Muscle layer of duodenum (tissue), 2 donors: ENCODE results near the gene ZNF341.

ENCODE experiments used
- H3K27ac ChIP-seq: one replicate; pipeline ENCODE4 v1.7.0; 2013; ENCODE audit warnings: mild to moderate bottlenecking, low read length
- H3K27me3 ChIP-seq: one replicate; pipeline ENCODE4 v1.7.0; 2013; ENCODE audit warnings: low read depth, mild to moderate bottlenecking, control low read depth, low read length
- H3K36me3 ChIP-seq, 2 donors: one replicate each; pipeline ENCODE4 v1.7.0; 2013; ENCODE audit warnings: low read length in 2 of 2, control low read depth in 1 of 2, mild to moderate bottlenecking in 1 of 2; ENCODE audit not compliant: insufficient read depth in 2 of 2, control insufficient read depth in 1 of 2
- H3K4me1 ChIP-seq, 2 donors: one replicate each; pipeline ENCODE4 v1.7.0; 2013; ENCODE audit warnings: low read length in 2 of 2, mild to moderate bottlenecking in 2 of 2, control low read depth in 1 of 2, moderate library complexity in 1 of 2; ENCODE audit not compliant: insufficient read depth in 2 of 2, control insufficient read depth in 1 of 2
- H3K4me3 ChIP-seq, 2 donors: one replicate each; pipeline ENCODE4 v1.7.0; 2013; ENCODE audit warnings: low read length in 2 of 2, low read depth in 1 of 2, mild to moderate bottlenecking in 1 of 2
- H3K9me3 ChIP-seq, 2 donors: one replicate each; pipeline ENCODE4 v1.7.0; 2013; ENCODE audit warnings: low read length in 2 of 2, control low read depth in 1 of 2, mild to moderate bottlenecking in 1 of 2; ENCODE audit not compliant: control insufficient read depth in 1 of 2
- donor health status: healthy.

Gene ZNF341

DNA sequence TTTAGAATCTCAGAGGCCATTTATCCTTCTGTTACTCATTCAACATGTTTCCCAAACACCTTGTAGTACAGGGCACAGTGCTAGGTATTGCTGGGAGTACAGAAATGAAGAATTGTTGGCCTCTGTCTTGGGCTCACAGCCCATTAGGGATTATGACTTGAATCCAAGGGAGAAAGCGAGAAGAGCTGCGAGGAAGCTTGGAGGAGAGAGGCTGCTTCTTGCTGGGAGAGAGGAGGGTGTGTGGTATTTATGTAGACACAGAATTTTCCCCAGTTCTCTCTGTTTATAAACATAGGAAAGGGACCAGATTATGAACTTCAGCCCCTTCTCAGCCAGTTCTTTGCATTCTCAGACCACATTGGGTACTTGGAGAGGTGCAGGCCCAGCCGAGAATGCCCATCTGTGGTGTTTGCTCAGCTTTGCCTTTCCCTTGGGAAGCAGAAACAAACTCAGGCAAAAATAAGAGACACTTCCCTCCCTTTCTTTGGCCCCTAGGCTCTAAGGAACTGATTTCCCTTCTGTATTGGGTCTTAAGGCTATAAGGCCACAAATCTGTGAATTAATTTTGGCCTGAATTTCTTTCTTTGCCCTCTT is 97.3 kb downstream of the ZNF341 start:
- no peak overlapping the region for H3K4me3 ChIP-seq
- H3K36me3 ChIP-seq, result no peaks in the 10 kb centered on the region
- H3K27me3 ChIP-seq, result no peaks in the 10 kb centered on the region
- peaks cover 47 to 82% of the 10 kb centered on the region in 2 donors for H3K4me1 ChIP-seq
- H3K9me3 ChIP-seq, result no peaks in the 10 kb centered on the region
- no peak overlapping the region for H3K27ac ChIP-seq

DNA sequence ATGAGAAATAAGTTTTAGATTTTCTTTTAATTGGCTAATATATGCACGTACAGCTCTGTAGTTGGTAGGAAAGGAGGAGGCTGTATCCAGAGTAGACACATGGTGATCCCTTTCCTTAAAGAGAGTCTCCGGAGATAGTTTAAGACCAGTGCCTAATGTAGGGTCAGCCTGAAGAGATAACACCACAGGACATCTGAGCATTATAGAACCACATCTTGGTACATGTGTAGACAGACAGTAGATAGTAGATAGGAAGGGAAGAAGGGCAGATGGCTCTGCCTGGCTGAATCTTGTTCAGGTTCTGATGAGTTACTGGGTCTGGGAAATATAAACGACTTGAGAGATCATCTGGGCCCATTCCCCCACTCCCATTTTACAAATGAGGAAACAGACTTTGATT is 97.8 kb downstream of the ZNF341 start:
- Histone ChIP-seq H3K27me3 (no peaks in the 10 kb centered on the region), H3K36me3 (no peaks in the 10 kb centered on the region), H3K9me3 (no peaks in the 10 kb centered on the region), H3K4me3 (no peak overlapping the region), H3K27ac (no peak overlapping the region), H3K4me1 (peaks cover 42 to 82% of the 10 kb centered on the region in 2 donors)

DNA sequence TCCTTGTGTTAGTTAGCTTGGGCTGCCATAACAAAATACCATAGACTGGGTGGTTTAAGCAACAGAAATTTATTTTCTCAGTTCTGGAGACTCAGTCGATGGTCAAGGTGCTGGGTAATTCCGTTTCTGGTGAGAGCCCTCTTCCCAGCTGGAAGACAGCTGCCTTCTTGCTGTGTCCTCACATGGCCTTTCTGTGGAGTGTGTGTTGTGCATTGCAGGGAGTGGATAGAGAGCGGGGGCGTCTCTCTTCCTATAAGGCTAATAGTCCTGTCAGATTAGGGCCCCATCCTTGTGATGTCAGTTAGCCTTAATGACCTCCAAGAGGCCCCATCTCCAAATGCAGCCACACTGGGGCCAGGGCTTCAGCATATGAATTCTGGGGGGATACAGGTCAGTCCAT is 98.6 kb downstream of the ZNF341 start:
- Histone ChIP-seq H3K9me3 (no peaks in the 10 kb centered on the region), H3K4me3 (no peak overlapping the region), H3K27ac (no peak overlapping the region), H3K27me3 (no peaks in the 10 kb centered on the region), H3K4me1 (peaks cover 42 to 85% of the 10 kb centered on the region in 2 donors), H3K36me3 (no peaks in the 10 kb centered on the region)

DNA sequence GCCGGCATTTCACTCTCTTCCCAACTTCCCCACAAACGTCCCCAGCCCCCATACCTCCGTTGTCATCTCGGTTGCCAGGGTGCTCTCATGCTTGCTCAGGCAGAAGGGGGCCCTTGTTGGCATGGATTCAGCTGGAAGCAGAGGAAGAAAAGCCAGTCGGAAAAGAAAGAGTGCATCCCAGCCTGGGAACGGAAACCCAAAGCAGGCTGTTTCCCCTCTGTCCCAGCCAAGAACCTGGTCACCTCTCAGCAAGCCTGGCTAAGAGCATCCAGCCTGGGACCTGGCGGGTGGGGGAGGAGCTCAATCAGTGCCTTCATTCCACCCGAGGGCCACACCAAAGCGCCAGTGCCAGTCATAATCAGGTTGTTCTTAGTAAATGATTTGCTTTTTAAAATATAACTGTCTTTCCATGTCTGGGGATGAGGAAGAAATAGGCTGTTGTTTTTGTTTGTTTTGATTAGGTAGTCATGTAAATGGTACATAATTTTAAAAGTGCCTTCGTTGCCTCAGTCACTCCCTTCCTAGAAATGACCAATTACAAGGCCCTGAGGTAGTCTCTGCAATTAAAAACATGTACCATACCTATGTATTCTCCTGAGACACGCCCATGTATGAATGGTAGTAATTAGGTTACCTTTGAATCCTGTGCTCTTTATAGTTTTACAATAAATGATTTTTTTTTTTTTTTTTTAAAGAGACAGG is 100.5 kb downstream of the ZNF341 start:
- H3K27me3 ChIP-seq, result no peaks in the 10 kb centered on the region
- no peak overlapping the region for H3K4me3 ChIP-seq
- H3K36me3 ChIP-seq, result no peaks in the 10 kb centered on the region
- no peaks in the 10 kb centered on the region for H3K9me3 ChIP-seq
- H3K27ac ChIP-seq, result peak overlapping the region; percentile 14
- peaks cover 39 to 79% of the 10 kb centered on the region in 2 donors for H3K4me1 ChIP-seq

DNA sequence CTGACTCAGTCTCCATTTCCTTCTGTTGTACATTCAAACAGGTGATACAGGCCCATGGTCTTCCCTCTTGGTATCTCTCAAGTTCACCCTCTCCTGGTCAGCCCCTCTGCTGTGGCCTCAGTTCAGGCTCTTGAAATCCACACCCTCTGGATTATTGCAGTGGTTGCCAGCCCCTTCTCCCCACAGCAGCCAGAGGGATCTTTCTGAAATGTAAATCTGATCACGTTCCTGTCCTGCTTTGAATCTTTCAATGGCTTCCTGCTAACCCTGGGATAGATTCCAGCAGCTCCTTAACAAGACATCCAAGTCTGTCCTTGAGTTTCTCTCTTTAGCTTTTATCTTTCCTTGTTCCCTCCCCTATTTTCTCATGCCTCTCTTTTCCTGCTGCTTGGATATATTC is 101.5 kb downstream of the ZNF341 start:
- H3K9me3 ChIP-seq, result no peaks in the 10 kb centered on the region
- peak overlapping the region; percentile 30 for H3K27ac ChIP-seq
- H3K27me3 ChIP-seq, result no peaks in the 10 kb centered on the region
- peaks cover 35 to 78% of the 10 kb centered on the region in 2 donors for H3K4me1 ChIP-seq
- H3K36me3 ChIP-seq, result no peaks in the 10 kb centered on the region
- no peak overlapping the region for H3K4me3 ChIP-seq

DNA sequence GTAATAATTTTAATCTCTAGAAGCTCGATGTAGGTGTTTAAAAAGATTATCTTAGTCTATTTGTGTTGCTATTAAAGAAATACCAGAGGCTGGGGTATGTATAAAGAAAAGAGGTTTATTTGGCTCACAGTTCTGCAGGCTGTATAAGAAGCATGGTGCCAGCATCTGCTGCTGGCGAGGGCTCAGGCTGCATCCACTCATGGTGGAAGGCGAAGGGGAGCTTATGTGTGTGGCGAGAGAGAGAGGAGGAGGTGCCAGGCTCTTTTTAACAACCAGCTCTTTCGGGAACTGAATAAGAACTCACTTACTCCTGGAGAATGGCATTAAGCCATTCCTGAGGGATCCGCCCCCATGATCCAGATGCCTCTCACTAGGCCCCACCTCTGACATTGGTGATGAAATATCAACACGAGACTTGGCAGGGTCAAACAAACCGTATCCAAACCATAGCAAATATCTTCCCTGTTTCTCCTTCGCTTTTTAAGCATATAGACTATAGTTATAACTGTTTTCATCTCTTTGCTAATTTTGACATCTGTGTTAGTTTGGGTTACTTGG is 103.9 kb downstream of the ZNF341 start:
- H3K27ac ChIP-seq, result no peak overlapping the region
- H3K27me3 ChIP-seq, result no peaks in the 10 kb centered on the region
- H3K4me1 ChIP-seq, result peaks cover 43 to 78% of the 10 kb centered on the region in 2 donors
- no peak overlapping the region for H3K4me3 ChIP-seq
- H3K36me3 ChIP-seq, result no peaks in the 10 kb centered on the region
- H3K9me3 ChIP-seq, result no peaks in the 10 kb centered on the region

DNA sequence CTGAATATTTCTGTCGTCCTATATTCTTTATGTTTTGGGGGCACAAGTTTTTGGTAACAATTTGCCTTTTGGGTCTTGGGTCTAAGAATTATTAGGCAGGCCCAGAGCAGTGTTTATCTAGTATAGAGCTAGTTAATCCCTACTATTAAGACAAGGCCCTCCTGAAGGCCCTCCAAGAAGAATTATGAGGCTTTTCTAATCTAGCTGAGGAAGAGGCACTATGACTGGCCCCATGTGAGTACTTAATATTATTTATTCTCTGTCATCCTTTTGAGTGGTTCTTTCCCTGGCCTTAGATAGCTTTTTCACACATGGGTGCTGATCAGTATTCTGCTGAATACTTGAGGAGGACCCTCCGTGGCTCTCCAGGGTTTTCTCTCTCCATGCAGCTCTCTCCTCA is 104.5 kb downstream of the ZNF341 start:
- peaks cover 49 to 81% of the 10 kb centered on the region in 2 donors for H3K4me1 ChIP-seq
- H3K9me3 ChIP-seq, result no peaks in the 10 kb centered on the region
- no peak overlapping the region for H3K4me3 ChIP-seq
- H3K27me3 ChIP-seq, result no peaks in the 10 kb centered on the region
- H3K27ac ChIP-seq, result no peak overlapping the region
- H3K36me3 ChIP-seq, result no peaks in the 10 kb centered on the region

DNA sequence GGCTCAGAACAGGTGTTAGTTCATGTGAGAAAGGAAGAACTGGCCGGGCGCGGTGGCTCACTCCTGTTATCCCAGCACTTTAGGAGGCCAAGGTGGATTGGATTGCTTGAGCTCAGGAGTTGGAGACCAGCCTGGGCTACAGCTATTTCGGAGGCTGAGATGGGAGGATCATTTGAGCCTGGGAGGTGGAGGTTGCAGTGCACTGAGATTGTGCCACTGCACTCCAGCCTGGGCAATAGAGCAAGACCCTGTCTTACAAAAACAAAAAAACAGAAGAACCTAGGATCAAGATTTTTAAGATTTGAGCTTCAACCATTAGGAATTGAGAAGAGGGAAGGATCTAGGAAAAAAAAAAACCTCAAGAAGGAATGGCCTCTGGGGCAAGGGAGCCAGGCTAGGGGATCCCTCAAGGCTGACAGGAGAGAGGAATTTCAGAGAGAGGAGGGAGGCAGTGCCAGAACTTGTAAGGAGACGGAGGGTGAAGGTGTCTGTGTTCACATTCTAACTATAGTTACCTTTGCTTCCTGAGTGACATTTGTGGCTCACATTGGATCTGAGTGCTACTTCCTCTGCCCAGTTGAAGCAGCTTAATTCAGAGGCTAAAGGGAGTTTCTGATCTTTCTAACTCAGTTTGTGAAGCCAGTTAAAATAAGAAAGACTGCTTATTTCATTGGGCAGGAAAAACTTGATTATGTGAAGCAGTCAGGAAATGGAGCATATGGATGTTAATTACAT is 105.5 kb downstream of the ZNF341 start:
- Histone ChIP-seq H3K4me1 (peaks cover 50 to 81% of the 10 kb centered on the region in 2 donors), H3K36me3 (no peaks in the 10 kb centered on the region), H3K4me3 (no peak overlapping the region), H3K9me3 (no peaks in the 10 kb centered on the region), H3K27ac (no peak overlapping the region), H3K27me3 (no peaks in the 10 kb centered on the region)

DNA sequence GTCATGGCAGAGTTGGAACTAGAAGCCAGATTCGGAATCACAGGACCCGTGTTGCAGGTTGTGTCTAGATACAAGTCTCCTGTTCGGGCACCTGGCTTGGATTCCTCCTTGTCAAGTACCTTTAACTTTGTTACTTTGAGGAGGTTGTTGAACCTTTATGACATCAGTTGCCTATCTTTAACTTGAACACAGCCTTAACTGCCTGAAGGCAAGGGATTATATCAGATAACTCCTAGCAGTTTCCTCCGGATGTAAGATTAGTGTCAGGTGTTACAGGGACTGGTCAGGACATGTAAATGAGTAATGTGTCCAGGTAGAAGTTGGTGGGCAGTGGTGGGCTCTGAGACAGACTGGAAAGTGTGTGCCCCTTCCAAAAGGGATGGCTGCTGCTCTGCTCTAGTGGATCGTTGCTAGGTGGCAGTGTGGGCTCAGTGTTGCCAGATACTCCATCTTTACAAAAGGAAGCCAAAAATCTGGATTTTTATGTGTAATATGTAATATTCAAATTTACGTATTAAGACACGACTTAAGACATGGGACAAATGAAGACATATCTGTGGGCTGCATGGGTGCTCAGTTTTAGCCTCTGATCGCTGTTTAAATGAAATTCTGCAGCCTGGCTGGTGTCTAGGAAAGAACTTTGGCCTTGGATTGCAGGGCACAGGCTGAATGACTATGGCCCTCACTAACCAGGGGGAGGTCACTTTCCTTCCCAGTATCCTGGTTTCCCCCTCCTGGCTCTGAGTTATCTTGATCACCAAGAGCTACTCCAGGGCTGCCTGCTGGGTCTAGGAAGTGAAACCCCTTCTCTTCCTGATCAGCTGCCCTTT is 106.5 kb downstream of the ZNF341 start:
- Histone ChIP-seq H3K36me3 (no peaks in the 10 kb centered on the region), H3K27me3 (no peaks in the 10 kb centered on the region), H3K9me3 (no peaks in the 10 kb centered on the region), H3K4me1 (peaks cover 44 to 81% of the 10 kb centered on the region in 2 donors), H3K4me3 (no peak overlapping the region), H3K27ac (no peak overlapping the region)

DNA sequence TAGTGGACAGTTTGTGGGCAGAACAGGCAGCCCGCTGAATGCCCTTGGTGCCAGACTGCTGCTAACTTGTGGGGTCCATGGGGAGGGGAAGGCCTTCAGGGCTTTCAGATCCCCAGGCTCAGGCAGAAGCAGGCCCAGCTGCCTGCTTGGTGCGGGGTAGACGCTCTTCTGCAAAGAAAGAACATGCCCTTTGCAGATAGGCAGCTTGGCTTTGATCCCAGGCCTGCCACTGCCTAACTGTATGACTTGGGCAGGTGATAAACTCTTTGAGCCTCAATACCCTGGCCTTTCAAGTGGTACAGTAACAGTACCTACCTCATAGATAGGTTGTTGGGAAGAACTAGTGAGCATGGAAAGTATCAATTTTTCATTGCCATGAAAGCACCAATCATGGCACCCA is 107.8 kb downstream of the ZNF341 start:
- no peak overlapping the region for H3K27ac ChIP-seq
- H3K4me3 ChIP-seq, result no peak overlapping the region
- peaks cover 43 to 84% of the 10 kb centered on the region in 2 donors for H3K4me1 ChIP-seq

DNA sequence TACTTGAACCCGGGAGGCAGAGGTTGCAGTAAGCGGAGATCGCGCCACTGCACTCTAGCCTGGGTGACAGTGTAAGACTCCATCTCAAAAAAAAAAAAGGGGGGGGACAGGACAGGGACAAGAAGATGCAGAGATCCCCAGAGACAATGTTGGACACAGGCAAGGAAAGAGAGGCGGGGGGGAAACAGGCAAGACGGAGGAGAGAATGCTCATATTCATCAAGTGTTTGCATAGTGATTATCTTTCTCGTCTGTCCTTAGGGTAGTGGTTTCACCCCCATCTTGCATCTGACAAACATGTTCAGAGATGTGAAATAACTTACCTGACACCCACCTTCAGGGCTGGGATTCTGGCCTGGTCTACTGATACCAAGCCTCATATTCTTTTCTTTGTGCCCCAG is 108.4 kb downstream of the ZNF341 start:
- Histone ChIP-seq H3K27ac (no peak overlapping the region), H3K4me3 (no peak overlapping the region), H3K9me3 (no peaks in the 10 kb centered on the region), H3K36me3 (no peaks in the 10 kb centered on the region), H3K4me1 (peaks cover 43 to 83% of the 10 kb centered on the region in 2 donors), H3K27me3 (no peaks in the 10 kb centered on the region)

More for the DNA sequence above, 107.8 kb downstream of the ZNF341 start:
- Histone ChIP-seq H3K27me3 (no peaks in the 10 kb centered on the region), H3K9me3 (no peaks in the 10 kb centered on the region), H3K36me3 (no peaks in the 10 kb centered on the region)
